Hepatocyte (in vitro differentiated cells): Measurements from ENCODE around the gene IL4R. TPM values are rescaled to one million over a fixed set of nuclear protein-coding genes. Genes with fewer than 3 reads are reported as not detected.

Experiments used
- DNase-seq: peaks from one replicate; pipeline ENCODE4 v3.0.0-alpha.2; 2016; ENCODE audit warnings: low spot score
- H2AFZ ChIP-seq: fragments of 200-600 bp; sonication (generic); 2 replicates; pipeline ENCODE4 v1.6.0; 2016; ENCODE audit warnings: antibody characterized with exemption, mild to moderate bottlenecking
- H3K27ac ChIP-seq: fragments of 200-600 bp; sonication (generic); 2 replicates; pipeline ENCODE4 v1.5.1; 2016; ENCODE audit warnings: mild to moderate bottlenecking
- H3K27me3 ChIP-seq: fragments of 200-600 bp; sonication (generic); 2 replicates; pipeline ENCODE4 v1.6.1; 2016
- H3K36me3 ChIP-seq: fragments of 200-600 bp; sonication (generic); replicated peaks from 2 replicates; pipeline ENCODE4 v1.5.1; 2016; ENCODE audit warnings: low read depth; ENCODE audit not compliant: insufficient read depth
- H3K4me1 ChIP-seq: fragments of 200-600 bp; sonication (generic); 2 replicates; pipeline ENCODE4 v1.5.1; 2016; ENCODE audit warnings: mild to moderate bottlenecking, moderate library complexity; ENCODE audit not compliant: insufficient read depth
- H3K4me2 ChIP-seq: fragments of 200-600 bp; sonication (generic); 2 replicates; pipeline ENCODE4 v1.6.0; 2016
- H3K4me3 ChIP-seq: fragments of 200-600 bp; sonication (generic); 2 replicates; pipeline ENCODE4 v1.5.1; 2016; ENCODE audit warnings: mild to moderate bottlenecking
- H3K79me2 ChIP-seq: fragments of 200-600 bp; sonication (generic); 2 replicates; pipeline ENCODE4 v1.6.0; 2017; ENCODE audit warnings: mild to moderate bottlenecking
- H3K9me2 ChIP-seq: fragments of 200-600 bp; sonication (generic); replicated peaks from 2 replicates; pipeline ENCODE4 v1.6.0; 2017; ENCODE audit warnings: mild to moderate bottlenecking; ENCODE audit not compliant: insufficient read depth
- H3K9me3 ChIP-seq: fragments of 200-600 bp; sonication (generic); 2 replicates; pipeline ENCODE4 v1.5.1; 2016; ENCODE audit warnings: low read depth, mild to moderate bottlenecking
- H4K20me1 ChIP-seq: fragments of 200-600 bp; sonication (generic); 2 replicates; pipeline ENCODE4 v1.6.0; 2016; ENCODE audit warnings: mild to moderate bottlenecking; ENCODE audit not compliant: insufficient read depth, poor library complexity, severe bottlenecking
- EZH2 ChIP-seq: fragments of 200-600 bp; sonication (generic); IDR thresholded peaks from 2 replicates; pipeline ENCODE4 v1.6.1; 2016; ENCODE audit warnings: antibody characterized with exemption, mild to moderate bottlenecking, borderline replicate concordance
- EZH2phosphoT487 ChIP-seq: fragments of 200-600 bp; sonication (generic); IDR thresholded peaks from one replicate; pipeline ENCODE4 v1.6.1; 2018; ENCODE audit warnings: antibody characterized with exemption, mild to moderate bottlenecking, low read depth, moderate library complexity; ENCODE audit not compliant: unreplicated experiment, severe bottlenecking
- WGBS: methylation state at CpG from one replicate; pipeline ENCODE4 v1.1.6; 2016; ENCODE audit warnings: low lambda C conversion rate; ENCODE audit errors: missing lambda C conversion rate; 5-methylcytosine and 5-hydroxymethylcytosine counted together
- polyA plus RNA-seq: library from polyadenylated mRNA; unstranded; fragments of >200 nt; fragmentation: Nextera tagmentation; extraction: Ambion mirVana; gene quantifications from 2 replicates; pipeline ENCODE4 v1.2.1, GENCODE V29; 2016
- total RNA-seq: library from RNA; depleted of rRNA; stranded (reverse); fragments of >200 nt; gene quantifications from 2 replicates; pipeline ENCODE4 v1.2.3, GENCODE V29; 2014
- TF ChIP-seq, protein P1 (sequence below): fragments of 200-600 bp; sonication (generic); IDR thresholded peaks from 2 replicates; pipeline ENCODE4 v1.5.1; 2016; ENCODE audit warnings: antibody characterized with exemption, mild to moderate bottlenecking; ENCODE audit not compliant: poor library complexity

Gene IL4R
- total RNA-seq (19.0 and 23.6 TPM in 2 replicates), polyA plus RNA-seq (20.9 and 22.3 TPM in 2 replicates)

DNA sequence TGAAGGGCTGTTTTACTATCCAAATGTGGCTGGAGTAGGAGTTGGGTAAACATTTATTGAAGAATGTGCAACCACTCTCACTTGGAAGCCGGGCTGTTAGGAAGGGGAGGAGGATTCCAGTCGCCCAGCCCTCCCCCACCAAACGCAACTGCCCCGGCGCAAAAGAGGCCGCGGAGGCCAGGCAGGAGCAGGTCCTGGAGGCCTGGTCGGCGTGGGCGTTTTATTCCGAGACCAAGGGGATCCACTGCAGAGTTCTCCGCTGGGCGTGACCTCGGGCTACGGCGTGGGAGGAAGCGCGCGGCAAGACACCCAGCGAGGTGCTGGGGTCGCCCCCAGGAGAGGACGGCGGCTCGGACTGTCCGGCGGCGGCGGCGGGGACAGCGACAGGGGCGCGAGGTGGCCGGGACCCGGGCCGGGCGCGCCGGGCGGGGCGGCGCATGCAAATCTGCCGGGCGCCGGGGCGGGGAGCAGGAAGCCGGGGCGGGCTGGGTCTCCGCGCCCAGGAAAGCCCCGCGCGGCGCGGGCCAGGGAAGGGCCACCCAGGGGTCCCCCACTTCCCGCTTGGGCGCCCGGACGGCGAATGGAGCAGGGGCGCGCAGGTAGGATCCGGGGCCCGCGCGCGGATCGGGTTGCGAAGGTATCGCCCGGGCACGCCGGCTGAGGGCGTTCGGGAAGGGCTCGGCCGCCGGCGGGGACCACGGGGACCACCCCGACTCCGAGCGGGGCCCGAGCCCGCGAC lies at the start of gene IL4R:
Gene IL4R (plus strand): TSS at position 553 of the 739 bp plus-strand sequence. CDS start 26,230 bp downstream, outside the sequence.
- peak; percentile 88 for DNase-seq
- no peak for TF ChIP-seq EZH2phosphoT487
- TF ChIP-seq, protein P1, sequence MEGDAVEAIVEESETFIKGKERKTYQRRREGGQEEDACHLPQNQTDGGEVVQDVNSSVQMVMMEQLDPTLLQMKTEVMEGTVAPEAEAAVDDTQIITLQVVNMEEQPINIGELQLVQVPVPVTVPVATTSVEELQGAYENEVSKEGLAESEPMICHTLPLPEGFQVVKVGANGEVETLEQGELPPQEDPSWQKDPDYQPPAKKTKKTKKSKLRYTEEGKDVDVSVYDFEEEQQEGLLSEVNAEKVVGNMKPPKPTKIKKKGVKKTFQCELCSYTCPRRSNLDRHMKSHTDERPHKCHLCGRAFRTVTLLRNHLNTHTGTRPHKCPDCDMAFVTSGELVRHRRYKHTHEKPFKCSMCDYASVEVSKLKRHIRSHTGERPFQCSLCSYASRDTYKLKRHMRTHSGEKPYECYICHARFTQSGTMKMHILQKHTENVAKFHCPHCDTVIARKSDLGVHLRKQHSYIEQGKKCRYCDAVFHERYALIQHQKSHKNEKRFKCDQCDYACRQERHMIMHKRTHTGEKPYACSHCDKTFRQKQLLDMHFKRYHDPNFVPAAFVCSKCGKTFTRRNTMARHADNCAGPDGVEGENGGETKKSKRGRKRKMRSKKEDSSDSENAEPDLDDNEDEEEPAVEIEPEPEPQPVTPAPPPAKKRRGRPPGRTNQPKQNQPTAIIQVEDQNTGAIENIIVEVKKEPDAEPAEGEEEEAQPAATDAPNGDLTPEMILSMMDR: no peak
- TF ChIP-seq EZH2: no peak
- Histone ChIP-seq H3K4me3 (peak within 1 kb of the TSS; percentile 23), H3K9me2 (no peaks in the 10 kb centered on the region), H2AFZ (peak within 1 kb of the TSS; percentile 60), H3K27me3 (no peaks in the 10 kb centered on the region), H3K9me3 (no peaks in the 10 kb centered on the region), H3K79me2 (peaks cover 34% of the 10 kb centered on the region), H3K4me2 (peak within 1 kb of the TSS; percentile 92), H3K27ac (peak within 1 kb of the TSS; percentile 94), H4K20me1 (no peaks in the 10 kb centered on the region), H3K4me1 (peaks cover 23% of the 10 kb centered on the region), H3K36me3 (no peaks in the 10 kb centered on the region)
- 0% methylated on average over 30 of the region's 85 CpGs for WGBS

DNA sequence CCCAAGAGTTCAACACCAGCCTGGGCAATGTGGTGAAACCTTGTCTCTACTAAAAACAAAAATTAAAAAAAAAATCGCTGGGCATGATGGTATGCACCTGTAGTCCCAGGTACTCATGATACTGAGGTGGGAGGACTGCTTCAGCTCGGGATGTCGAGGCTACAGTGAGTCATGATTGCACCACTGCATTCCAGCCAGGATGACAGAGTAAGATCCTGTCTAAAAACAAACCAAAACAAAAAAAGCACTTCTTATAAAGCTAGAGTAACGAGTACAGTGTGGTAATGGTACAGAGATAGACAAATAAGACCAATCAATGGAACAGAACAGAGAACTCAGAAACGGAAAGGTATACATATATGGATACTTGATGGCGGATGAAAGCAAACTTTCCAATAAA lies 49.6 kb upstream of the IL4R start:
- DNase-seq: no peak
- peaks cover 3% of the 10 kb centered on the region for H3K4me1 ChIP-seq
- H3K27ac ChIP-seq: peak overlapping the region; percentile 39
- WGBS: 66% methylated on average over 6 of the region's 6 CpGs
- peaks cover 15% of the 10 kb centered on the region for H3K79me2 ChIP-seq
- no peaks in the 10 kb centered on the region for H3K9me3 ChIP-seq
- TF ChIP-seq, protein P1: no peak
- TF ChIP-seq EZH2phosphoT487: no peak
- TF ChIP-seq EZH2: no peak
- no peak overlapping the region for H2AFZ ChIP-seq
- no peak overlapping the region for H3K4me3 ChIP-seq
- H3K9me2 ChIP-seq: no peaks in the 10 kb centered on the region
- no peaks in the 10 kb centered on the region for H3K27me3 ChIP-seq
- H4K20me1 ChIP-seq: no peaks in the 10 kb centered on the region
- H3K36me3 ChIP-seq: no peaks in the 10 kb centered on the region
- no peak overlapping the region for H3K4me2 ChIP-seq

DNA sequence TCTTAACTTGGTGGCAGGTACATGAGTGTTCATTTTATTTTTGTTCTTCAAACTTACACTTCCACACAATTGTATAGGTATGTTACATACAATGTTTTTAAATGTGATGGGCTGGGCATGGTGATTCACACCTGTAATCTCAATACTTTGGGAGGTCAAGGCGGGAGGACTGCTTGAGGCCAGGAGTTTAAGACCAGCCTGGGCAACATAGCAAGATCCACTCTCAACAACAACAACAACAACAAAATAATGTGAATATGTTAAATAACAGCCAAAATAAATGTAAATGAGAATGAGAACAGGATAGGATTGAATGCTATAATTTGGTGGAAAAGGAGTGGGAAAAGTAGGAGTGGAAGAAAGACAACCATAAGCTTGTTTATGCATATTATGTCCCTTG lies 47.8 kb upstream of the IL4R start:
- H3K27ac ChIP-seq: no peak overlapping the region
- peaks cover 7% of the 10 kb centered on the region for H3K79me2 ChIP-seq
- no peaks in the 10 kb centered on the region for H4K20me1 ChIP-seq
- no peaks in the 10 kb centered on the region for H3K27me3 ChIP-seq
- DNase-seq: no peak
- no peaks in the 10 kb centered on the region for H3K9me2 ChIP-seq
- WGBS: 93% methylated on average over 1 of the region's 1 CpG
- no peak overlapping the region for H3K4me3 ChIP-seq
- H3K9me3 ChIP-seq: no peaks in the 10 kb centered on the region
- no peak overlapping the region for H2AFZ ChIP-seq
- H3K36me3 ChIP-seq: no peaks in the 10 kb centered on the region
- TF ChIP-seq, protein P1: no peak
- TF ChIP-seq EZH2phosphoT487: no peak
- no peak for TF ChIP-seq EZH2
- H3K4me2 ChIP-seq: no peak overlapping the region
- peaks cover 10% of the 10 kb centered on the region for H3K4me1 ChIP-seq
